Activated CD4-positive, alpha-beta memory T cell treated with anti-CD3 and anti-CD28 coated beads for 36 hours (primary cell): ENCODE results near the gene LHFPL3. TPM values are rescaled to one million over a fixed set of nuclear protein-coding genes. Genes with fewer than 3 reads are reported as not detected.

ENCODE experiments used
- CTCF ChIA-PET: fragments of 350-600 bp; sonication (Branson Sonifier 250); formaldehyde crosslinking; loops from one replicate; lab custom pipeline; 2021; ENCODE audit warnings: antibody characterized with exemption, inconsistent platforms; lab: Charles Lee
- POLR2A ChIA-PET: fragments of 350-600 bp; sonication (Branson Sonifier 250); formaldehyde crosslinking; loops from one replicate; lab custom pipeline; 2021; ENCODE audit warnings: antibody characterized with exemption; lab: Charles Lee
- DNase-seq: peaks from one replicate; pipeline ENCODE4 v3.0.0-alpha.2; 2020
- H3K27ac Mint-ChIP-seq: one replicate; pipeline ENCODE4 v1.8.0; 2021; ENCODE audit warnings: mixed read lengths
- H3K27me3 Mint-ChIP-seq: one replicate; pipeline ENCODE4 v1.8.0; 2021; ENCODE audit warnings: mixed read lengths
- H3K36me3 Mint-ChIP-seq: one replicate; pipeline ENCODE4 v1.8.0; 2021; ENCODE audit warnings: mixed read lengths
- H3K4me1 Mint-ChIP-seq: one replicate; pipeline ENCODE4 v1.8.0; 2021; ENCODE audit warnings: low read depth, mixed read lengths
- H3K4me3 Mint-ChIP-seq: one replicate; pipeline ENCODE4 v1.8.0; 2021; ENCODE audit warnings: mild to moderate bottlenecking, mixed read lengths
- H3K9me3 Mint-ChIP-seq: one replicate; pipeline ENCODE4 v1.8.0; 2021; ENCODE audit warnings: mixed read lengths
- intact Hi-C: fragments of 100-400 bp; cut with micrococcal nuclease; formaldehyde crosslinking; loops from one replicate; pipeline ENCODE4 v1.15.1; 2023
- total RNA-seq, 2 experiments: library from RNA; stranded (reverse); gene quantifications; one replicate each; pipeline ENCODE4 v1.2.3, GENCODE V29; 2021

Gene LHFPL3
- total RNA-seq, 2 experiments from 2014 or later = not detected

DNA sequence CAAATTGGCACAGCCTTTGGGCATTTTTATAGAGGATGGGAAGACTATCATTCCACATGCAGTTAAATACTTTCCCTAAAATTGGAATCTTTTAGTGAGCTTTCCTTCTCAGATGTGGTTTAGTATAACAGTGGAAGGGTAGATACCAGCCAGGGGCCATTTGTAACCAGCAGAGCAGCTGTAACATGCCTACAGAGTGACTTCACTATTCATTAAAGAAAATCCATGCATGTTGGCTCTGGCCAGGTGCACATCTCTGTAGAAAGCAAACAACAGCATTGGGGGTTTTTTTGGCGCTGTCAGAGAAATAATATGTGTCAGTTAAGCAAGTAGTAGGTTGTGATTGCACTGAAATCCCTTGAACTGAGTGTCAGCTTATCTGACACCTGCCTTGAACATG is 115.6 kb downstream of the LHFPL3 start:
- ChIA-PET POLR2A (no interaction called here), CTCF (no interaction called here)
- Mint-ChIP-seq H3K27me3 (peaks cover 1% of the 10 kb centered on the region), H3K27ac (no peak overlapping the region), H3K36me3 (no peaks in the 10 kb centered on the region), H3K9me3 (no peaks in the 10 kb centered on the region), H3K4me1 (no peaks in the 10 kb centered on the region), H3K4me3 (no peak overlapping the region)
- no peak for DNase-seq
- intact Hi-C loops = no loop called here

DNA sequence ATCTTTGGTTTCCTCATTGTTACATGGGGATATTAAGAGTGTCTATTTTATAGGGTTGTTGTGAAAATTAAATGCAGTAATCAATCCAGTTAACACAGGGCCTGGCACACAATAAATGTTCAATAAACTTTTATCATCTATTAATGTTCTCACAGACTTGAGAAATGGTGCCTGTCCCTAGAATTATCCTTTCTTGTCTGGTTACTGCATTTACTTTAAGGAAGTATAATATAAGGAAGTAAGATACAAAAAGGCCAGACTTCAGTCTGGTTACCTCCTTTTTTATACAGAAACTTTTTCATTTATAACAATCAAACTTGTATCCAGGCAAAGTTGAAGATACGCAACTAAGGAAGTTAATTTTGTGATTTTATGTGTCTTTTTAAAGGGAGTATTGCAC is 117.0 kb downstream of the LHFPL3 start:
- no peak for DNase-seq
- CTCF ChIA-PET = no interaction called here
- no peaks in the 10 kb centered on the region for H3K36me3 Mint-ChIP-seq
- peaks cover 1% of the 10 kb centered on the region for H3K27me3 Mint-ChIP-seq
- intact Hi-C loops = no loop called here
- no peaks in the 10 kb centered on the region for H3K4me1 Mint-ChIP-seq
- no peak overlapping the region for H3K27ac Mint-ChIP-seq
- no peaks in the 10 kb centered on the region for H3K9me3 Mint-ChIP-seq
- no peak overlapping the region for H3K4me3 Mint-ChIP-seq
- POLR2A ChIA-PET = no interaction called here

DNA sequence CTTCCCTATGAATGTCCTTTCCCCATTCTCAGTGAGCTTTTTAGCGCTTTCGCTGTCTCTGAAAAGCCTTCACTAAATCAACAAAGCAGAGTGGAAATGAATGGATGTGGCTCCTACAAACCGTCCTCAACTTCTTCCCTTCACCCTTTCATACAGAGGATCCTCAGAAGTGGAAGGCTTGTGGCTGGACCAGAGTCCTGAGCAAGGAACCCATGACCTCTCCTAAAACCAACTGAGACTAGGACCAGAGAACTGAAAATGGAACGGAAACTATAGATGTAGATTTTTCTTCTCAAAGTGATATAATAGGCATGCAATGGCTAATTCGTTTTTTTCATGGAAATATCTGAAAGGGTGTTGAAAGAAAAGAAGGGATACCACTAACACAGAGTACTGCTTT is 122.5 kb downstream of the LHFPL3 start:
- intact Hi-C loops = no loop called here
- DNase-seq = no peak
- Mint-ChIP-seq H3K9me3 (no peaks in the 10 kb centered on the region), H3K27ac (no peak overlapping the region), H3K36me3 (no peaks in the 10 kb centered on the region), H3K27me3 (peaks cover 1% of the 10 kb centered on the region), H3K4me1 (no peaks in the 10 kb centered on the region), H3K4me3 (no peak overlapping the region)
- ChIA-PET POLR2A (no interaction called here), CTCF (no interaction called here)

DNA sequence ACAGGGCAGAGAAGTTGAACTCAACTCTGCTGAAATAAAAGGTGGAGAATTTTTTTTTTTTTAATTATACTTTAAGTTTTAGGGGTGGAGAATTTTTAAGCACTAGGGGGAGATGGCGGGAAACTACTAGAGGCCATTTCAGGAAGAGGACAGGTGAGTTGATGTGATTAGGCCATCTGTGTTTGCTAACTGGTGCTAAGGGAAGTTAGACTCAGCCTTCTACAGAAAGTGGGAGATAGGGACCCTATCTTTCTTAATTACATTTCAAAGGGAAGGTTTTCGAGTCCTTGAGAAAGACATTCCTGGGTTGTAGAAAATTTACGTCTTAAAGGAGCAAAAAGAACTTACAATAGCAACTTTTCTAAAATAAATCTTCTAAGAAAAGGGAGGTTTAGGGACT is 124.8 kb downstream of the LHFPL3 start:
- no peaks in the 10 kb centered on the region for H3K4me1 Mint-ChIP-seq
- intact Hi-C loops = no loop called here
- ChIA-PET CTCF (no interaction called here), POLR2A (no interaction called here)
- H3K4me3 Mint-ChIP-seq = no peak overlapping the region
- no peak overlapping the region for H3K27ac Mint-ChIP-seq
- H3K9me3 Mint-ChIP-seq = no peaks in the 10 kb centered on the region
- no peak for DNase-seq
- no peaks in the 10 kb centered on the region for H3K36me3 Mint-ChIP-seq
- H3K27me3 Mint-ChIP-seq = no peaks in the 10 kb centered on the region

DNA sequence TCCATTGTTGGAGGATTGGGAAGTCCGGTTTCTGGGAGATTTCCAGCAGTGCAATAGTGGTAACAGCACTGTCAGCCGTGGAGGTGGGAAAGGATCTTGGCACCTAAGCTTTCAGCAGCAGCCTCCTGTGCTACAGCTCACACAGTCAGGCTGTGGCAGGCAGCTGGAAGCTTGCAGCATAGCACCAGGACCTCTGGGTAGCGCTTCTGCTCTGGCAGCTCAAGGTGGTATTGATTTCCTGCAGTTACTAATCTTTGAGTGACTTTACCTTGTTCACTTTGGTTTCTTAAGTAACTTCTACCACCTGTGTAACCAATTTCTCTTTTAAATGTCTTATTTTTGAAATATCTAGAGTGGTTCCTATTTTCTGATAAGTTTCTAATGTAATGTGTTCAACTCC is 130.5 kb downstream of the LHFPL3 start:
- Mint-ChIP-seq H3K9me3 (peaks cover 8% of the 10 kb centered on the region), H3K27me3 (no peaks in the 10 kb centered on the region), H3K27ac (no peak overlapping the region), H3K4me1 (no peaks in the 10 kb centered on the region), H3K36me3 (no peaks in the 10 kb centered on the region), H3K4me3 (no peak overlapping the region)
- no peak for DNase-seq
- ChIA-PET POLR2A (no interaction called here), CTCF (no interaction called here)
- intact Hi-C loops = no loop called here

DNA sequence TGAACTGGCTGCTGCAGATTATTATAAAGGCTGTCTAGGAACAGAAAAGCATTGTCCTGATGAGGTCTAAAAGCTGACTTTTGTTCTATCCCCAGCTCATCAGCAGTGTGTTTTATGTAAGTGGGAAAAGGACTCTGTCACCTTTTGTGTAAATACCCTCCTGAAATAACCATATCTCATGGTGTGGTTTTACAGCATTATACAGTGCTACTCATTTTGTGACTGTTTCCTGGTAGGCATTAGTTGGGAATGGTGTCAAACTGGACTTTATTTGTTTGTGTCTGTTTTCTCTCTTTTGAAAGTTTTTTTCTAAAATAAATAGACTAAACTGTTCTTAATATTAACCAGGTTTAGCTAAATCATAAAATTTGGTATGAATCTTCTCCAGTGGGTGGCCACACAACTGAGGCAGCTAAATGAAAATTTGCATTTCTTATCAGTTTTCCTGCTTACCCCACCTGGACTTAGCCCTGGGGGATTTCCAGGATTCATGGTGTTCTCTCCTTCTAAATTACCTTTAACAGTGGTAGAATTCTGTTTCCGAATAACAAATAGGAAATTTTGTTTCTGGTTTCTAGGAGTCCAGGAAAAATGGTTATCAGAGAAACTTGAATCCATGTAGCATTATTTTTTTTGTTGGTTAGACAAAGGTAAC is 140.9 kb downstream of the LHFPL3 start:
- ChIA-PET CTCF (no interaction called here), POLR2A (no interaction called here)
- intact Hi-C loops = no loop called here
- H3K9me3 Mint-ChIP-seq = peaks cover 7% of the 10 kb centered on the region
- H3K4me3 Mint-ChIP-seq = no peak overlapping the region
- no peaks in the 10 kb centered on the region for H3K27me3 Mint-ChIP-seq
- no peaks in the 10 kb centered on the region for H3K4me1 Mint-ChIP-seq
- H3K36me3 Mint-ChIP-seq = no peaks in the 10 kb centered on the region
- no peak for DNase-seq
- H3K27ac Mint-ChIP-seq = no peak overlapping the region

DNA sequence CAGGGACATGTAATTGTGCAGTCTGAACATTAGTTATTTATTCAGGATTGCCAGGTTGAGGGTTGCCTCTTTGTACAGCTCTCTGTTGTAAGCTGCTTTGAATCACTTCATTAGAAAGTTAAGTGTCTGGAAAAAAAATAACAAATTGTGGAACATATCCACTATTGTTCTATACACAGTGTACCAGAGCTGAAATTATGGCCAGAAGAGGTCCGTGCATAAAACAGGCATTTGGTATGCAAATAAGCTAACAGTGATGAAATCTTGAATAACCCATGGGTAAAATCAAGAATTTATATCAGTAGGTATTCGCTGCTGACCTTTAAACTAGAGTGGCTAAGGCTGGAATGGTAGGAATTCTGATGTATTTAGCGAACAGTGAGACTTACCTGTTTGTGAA is 152.1 kb downstream of the LHFPL3 start:
- Mint-ChIP-seq H3K27me3 (peaks cover 2% of the 10 kb centered on the region), H3K36me3 (no peaks in the 10 kb centered on the region), H3K4me1 (no peaks in the 10 kb centered on the region), H3K4me3 (no peak overlapping the region), H3K27ac (no peak overlapping the region), H3K9me3 (no peaks in the 10 kb centered on the region)
- ChIA-PET POLR2A (no interaction called here), CTCF (no interaction called here)
- DNase-seq = no peak
- intact Hi-C loops = no loop called here

DNA sequence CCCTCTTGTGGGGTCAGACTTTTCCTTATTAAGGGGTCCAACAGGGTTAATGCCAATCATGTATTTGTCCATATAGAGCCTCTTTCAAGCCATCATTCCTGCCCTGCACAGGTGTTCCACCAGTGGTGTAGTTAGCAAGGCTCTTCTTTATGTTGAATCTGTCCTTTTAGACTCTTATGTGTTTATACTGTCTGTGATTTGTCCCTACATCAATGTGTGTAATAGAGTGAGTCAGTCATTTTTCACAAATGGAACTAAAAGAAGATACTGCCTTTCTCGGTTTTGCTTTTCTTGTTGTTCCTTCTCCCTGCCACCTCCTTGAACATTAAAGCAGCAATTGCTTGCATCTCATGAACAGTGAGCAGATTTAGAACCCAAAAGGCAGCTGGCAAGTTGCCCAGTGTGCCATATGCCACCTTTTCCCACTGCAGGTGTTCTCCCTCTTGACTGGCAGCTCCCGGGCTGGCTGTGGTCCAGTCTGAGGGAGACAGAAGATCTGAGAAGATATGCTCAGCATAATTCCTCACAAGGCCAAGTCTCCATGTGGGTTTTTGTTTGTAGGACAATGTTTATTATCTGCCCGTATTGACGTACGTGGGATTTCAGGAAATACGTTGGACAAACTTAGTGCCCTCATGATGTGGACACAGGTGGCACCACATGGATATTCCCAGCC is 154.1 kb downstream of the LHFPL3 start:
- peaks cover 4% of the 10 kb centered on the region for H3K27me3 Mint-ChIP-seq
- H3K27ac Mint-ChIP-seq = no peak overlapping the region
- H3K36me3 Mint-ChIP-seq = no peaks in the 10 kb centered on the region
- POLR2A ChIA-PET = no interaction called here
- no peak overlapping the region for H3K4me3 Mint-ChIP-seq
- CTCF ChIA-PET = no interaction called here
- intact Hi-C loops = no loop called here
- no peaks in the 10 kb centered on the region for H3K9me3 Mint-ChIP-seq
- no peaks in the 10 kb centered on the region for H3K4me1 Mint-ChIP-seq
- no peak for DNase-seq

DNA sequence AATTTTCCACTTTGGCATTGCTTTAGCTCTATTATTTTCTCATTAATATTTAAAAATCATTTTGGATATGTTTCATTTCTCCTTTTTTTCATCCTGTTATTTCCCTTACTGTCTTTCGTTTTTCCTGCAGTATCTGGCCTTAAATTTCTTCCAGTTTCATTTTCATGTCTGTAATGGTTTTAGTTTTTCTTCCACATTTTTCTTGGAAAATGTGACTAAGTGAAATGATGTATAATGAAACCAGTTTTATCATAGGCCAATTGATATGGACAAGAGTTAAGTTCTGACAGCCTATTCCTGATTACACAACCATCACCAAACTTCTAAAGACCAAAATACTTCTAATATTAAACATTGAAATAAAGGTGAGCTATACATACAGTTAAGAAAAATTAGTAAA is 158.5 kb downstream of the LHFPL3 start:
- intact Hi-C loops = no loop called here
- ChIA-PET CTCF (no interaction called here), POLR2A (no interaction called here)
- Mint-ChIP-seq H3K27ac (no peak overlapping the region), H3K4me3 (no peak overlapping the region), H3K36me3 (no peaks in the 10 kb centered on the region), H3K9me3 (no peaks in the 10 kb centered on the region), H3K27me3 (peaks cover 4% of the 10 kb centered on the region), H3K4me1 (no peaks in the 10 kb centered on the region)
- DNase-seq = no peak

DNA sequence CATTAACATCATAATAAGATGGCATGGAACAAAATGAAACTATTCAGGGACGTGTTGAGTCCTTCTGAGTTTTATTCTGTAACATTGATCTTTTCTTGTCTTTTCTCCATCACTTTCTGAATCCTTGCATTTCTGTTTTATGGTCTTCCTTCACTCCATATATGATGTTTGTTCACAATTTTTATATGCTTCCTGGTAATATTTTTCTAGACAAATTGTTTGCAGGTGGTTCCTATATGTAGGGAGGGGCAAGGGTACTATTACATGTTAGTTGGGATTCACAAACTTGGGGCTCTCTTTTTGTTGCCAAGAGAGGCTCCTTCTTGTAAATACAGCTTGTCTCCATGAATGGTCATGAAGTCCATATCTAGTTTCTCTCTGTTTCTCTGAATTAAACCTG is 159.2 kb downstream of the LHFPL3 start:
- Mint-ChIP-seq H3K4me3 (no peak overlapping the region), H3K27ac (no peak overlapping the region), H3K27me3 (peaks cover 2% of the 10 kb centered on the region), H3K36me3 (no peaks in the 10 kb centered on the region), H3K9me3 (no peaks in the 10 kb centered on the region), H3K4me1 (no peaks in the 10 kb centered on the region)
- DNase-seq = no peak
- POLR2A ChIA-PET = no interaction called here
- CTCF ChIA-PET = no interaction called here
- intact Hi-C loops = no loop called here

DNA sequence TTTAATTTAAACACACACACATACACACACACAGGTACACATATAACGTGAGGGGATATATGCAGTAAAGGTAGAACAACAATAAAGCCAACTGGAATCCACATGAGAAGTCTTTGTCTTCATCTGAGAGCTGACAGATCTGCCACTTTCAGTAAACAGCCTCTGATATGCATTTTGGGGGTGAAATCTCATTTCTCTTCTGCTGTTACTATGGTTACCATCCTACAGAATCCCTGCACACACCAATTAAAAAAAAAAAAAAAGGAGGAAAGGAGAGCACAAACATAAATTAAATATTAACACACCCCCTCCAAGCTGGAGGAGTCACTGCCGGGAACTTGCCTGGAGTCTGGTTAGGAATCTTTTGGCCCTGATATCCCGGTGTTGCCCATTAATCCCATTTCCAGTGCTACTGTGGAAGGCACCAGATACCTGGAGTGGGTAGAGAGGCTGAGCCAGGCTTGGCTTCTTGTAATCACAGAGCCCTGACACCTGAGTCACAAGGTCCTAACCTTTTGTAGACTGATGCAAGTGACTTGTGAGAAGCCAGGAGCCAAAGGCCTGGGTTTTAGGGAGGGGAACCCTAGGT is 169.1 kb downstream of the LHFPL3 start:
- H3K27ac Mint-ChIP-seq = no peak overlapping the region
- H3K36me3 Mint-ChIP-seq = no peaks in the 10 kb centered on the region
- ChIA-PET CTCF (no interaction called here), POLR2A (no interaction called here)
- no peak overlapping the region for H3K4me3 Mint-ChIP-seq
- no peaks in the 10 kb centered on the region for H3K27me3 Mint-ChIP-seq
- no peaks in the 10 kb centered on the region for H3K9me3 Mint-ChIP-seq
- no peaks in the 10 kb centered on the region for H3K4me1 Mint-ChIP-seq
- DNase-seq = no peak
- intact Hi-C loops = no loop called here

DNA sequence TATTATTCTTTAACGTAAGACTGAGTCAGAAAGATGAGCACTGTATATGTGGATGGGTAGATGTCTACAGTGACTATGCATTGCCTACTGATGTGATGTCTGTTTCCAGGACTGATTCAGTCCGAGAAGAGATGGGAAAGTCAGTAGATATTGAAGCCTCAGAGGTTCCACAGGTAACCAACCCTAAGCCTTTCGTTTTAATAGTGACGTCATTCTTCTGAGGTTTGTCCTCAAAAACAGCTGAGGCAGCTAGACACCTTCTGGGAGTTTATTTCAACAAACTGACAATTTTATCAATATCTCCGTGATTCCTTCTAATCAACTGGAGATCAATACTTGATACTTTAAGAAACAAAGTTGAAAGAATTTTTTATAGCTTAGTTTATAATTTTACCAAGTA is 171.6 kb downstream of the LHFPL3 start:
- Mint-ChIP-seq H3K4me1 (no peaks in the 10 kb centered on the region), H3K27ac (no peak overlapping the region), H3K4me3 (no peak overlapping the region), H3K36me3 (no peaks in the 10 kb centered on the region), H3K27me3 (no peaks in the 10 kb centered on the region), H3K9me3 (no peaks in the 10 kb centered on the region)
- POLR2A ChIA-PET = no interaction called here
- intact Hi-C loops = no loop called here
- CTCF ChIA-PET = no interaction called here
- DNase-seq = no peak

DNA sequence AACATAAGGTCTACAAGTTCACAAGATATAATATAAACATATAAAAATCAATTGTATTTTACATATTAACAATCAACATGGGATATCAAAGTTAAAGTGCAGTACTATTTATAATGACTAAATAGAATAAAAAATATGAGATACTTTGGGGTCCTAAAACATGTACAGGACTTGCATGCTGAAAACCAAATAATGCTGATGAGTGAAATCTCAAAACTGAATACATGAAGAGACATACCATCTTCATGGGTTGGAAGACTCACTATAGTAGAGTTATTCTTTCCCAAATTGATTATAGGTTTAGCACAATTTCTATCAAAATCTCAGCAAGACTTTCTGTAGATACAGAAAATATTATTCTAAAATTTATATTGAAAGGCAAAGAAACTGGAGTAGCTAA is 181.5 kb downstream of the LHFPL3 start:
- no peaks in the 10 kb centered on the region for H3K36me3 Mint-ChIP-seq
- H3K27ac Mint-ChIP-seq = no peak overlapping the region
- no peaks in the 10 kb centered on the region for H3K4me1 Mint-ChIP-seq
- ChIA-PET POLR2A (no interaction called here), CTCF (no interaction called here)
- intact Hi-C loops = no loop called here
- no peak overlapping the region for H3K4me3 Mint-ChIP-seq
- H3K27me3 Mint-ChIP-seq = no peaks in the 10 kb centered on the region
- DNase-seq = no peak
- H3K9me3 Mint-ChIP-seq = no peaks in the 10 kb centered on the region
